DND-41 (cell line): ENCODE data around the gene ANKS4B.

Source experiments
- CTCF ChIP-seq: IDR thresholded peaks from 2 replicates; pipeline ENCODE4 v1.5.1; 2012; ENCODE audit warnings: borderline replicate concordance, low read length, moderate library complexity, mild to moderate bottlenecking; ENCODE audit not compliant: poor library complexity, severe bottlenecking; ENCODE audit errors: extremely low read depth
- EZH2 ChIP-seq: IDR thresholded peaks from 3 replicates; pipeline ENCODE4 v1.6.1; 2012; ENCODE audit warnings: borderline replicate concordance, low read depth, mild to moderate bottlenecking, moderate library complexity, low read length, inconsistent platforms; ENCODE audit not compliant: severe bottlenecking

DNA sequence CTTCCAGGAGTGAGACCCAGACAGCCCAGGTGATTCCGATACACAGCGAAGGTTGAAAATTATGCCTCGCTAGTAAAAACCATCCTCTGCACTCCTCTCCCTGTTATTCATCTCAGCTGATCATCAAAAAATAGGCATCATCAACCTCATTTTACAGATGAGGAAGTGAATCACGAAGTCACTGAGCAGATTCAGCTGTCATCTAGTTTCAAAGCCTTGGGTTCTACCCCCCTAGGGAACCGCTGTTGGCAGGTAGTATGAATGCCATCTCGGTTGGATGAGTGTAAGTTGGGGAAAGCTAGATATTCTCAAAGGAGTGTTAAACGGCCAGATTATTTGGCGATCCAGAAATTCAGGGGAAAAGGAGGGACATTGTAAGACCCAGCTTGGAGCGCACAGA lies 42.6 kb downstream of the ANKS4B start:
- no peak for TF ChIP-seq EZH2
- no peak for TF ChIP-seq CTCF
